KMS-11 (cell line): ENCODE results near the gene SRRM5.

Experiments used
- H2AFZ ChIP-seq: fragments of 200-600 bp; sonication (generic); 2 replicates; pipeline ENCODE4 v1.6.1; 2016; ENCODE audit warnings: antibody characterized with exemption, mixed run types, low read depth
- H3K27ac ChIP-seq: fragments of 200-600 bp; sonication (generic); 2 replicates; pipeline ENCODE4 v1.6.1; 2016; ENCODE audit warnings: mild to moderate bottlenecking, mixed run types
- H3K27me3 ChIP-seq: fragments of 200-600 bp; sonication (generic); 2 replicates; pipeline ENCODE4 v1.6.1; 2017; ENCODE audit warnings: mild to moderate bottlenecking, low read depth, mixed run types, moderate library complexity; ENCODE audit not compliant: insufficient read depth
- H3K36me3 ChIP-seq: fragments of 200-600 bp; sonication (generic); 2 replicates; pipeline ENCODE4 v1.6.1; 2017; ENCODE audit warnings: mild to moderate bottlenecking, mixed run types; ENCODE audit not compliant: insufficient read depth
- H3K4me1 ChIP-seq: fragments of 200-600 bp; sonication (generic); 2 replicates; pipeline ENCODE4 v1.6.1; 2016; ENCODE audit warnings: mild to moderate bottlenecking, low read depth, mixed run types; ENCODE audit not compliant: poor library complexity, severe bottlenecking
- H3K4me2 ChIP-seq: fragments of 200-600 bp; sonication (generic); 2 replicates; pipeline ENCODE4 v1.7.0; 2016; ENCODE audit warnings: mild to moderate bottlenecking, mixed run types
- H3K4me3 ChIP-seq: fragments of 200-600 bp; sonication (generic); IDR thresholded peaks from 2 replicates; pipeline ENCODE4 v1.6.1; 2017; ENCODE audit warnings: low read depth, low read length, mixed read lengths; ENCODE audit not compliant: insufficient read depth
- H3K79me2 ChIP-seq: fragments of 200-600 bp; sonication (generic); 2 replicates; pipeline ENCODE4 v1.6.1; 2016; ENCODE audit warnings: low read depth, mixed run types; ENCODE audit not compliant: insufficient read depth
- H3K9ac ChIP-seq: fragments of 200-600 bp; sonication (generic); 2 replicates; pipeline ENCODE4 v1.6.1; 2016; ENCODE audit warnings: mild to moderate bottlenecking, mixed run types
- H4K20me1 ChIP-seq: fragments of 200-600 bp; sonication (generic); 2 replicates; pipeline ENCODE4 v1.6.1; 2016; ENCODE audit warnings: mild to moderate bottlenecking, mixed run types; ENCODE audit not compliant: insufficient read depth
- CTCF ChIP-seq: fragments of 200-600 bp; sonication (generic); conservative IDR thresholded peaks from 2 replicates; pipeline ENCODE4 v1.6.1; 2017; ENCODE audit warnings: low read depth, mild to moderate bottlenecking, antibody characterized with exemption, low read length, moderate library complexity, mixed read lengths

The SRRM5 gene

DNA sequence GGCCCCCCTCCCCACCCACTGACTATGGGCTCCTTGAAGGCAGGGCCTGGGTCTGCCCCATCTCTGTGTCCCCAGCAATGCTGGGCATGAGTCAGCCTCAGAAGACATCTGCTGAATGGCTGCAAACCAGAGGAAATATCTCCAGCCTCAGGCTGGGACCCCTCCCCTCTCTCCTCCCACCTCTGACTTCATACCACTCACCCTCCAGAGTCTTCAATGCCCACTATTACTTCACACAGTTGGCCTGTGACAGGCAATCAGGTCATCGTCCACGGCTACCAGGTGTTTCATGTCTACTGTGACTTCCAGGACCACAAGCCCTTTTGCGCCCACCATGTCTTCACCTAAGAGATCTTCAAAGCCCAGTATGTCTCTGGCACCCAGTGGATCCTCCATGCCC lies at the start of gene SRRM5:
TSS of gene SRRM5 (plus strand) at position 301 of the 400 bp plus-strand sequence. CDS start at position 335, 34 bp downstream.
- Histone ChIP-seq H3K4me2 (no peak within 1 kb of the TSS), H3K27ac (no peak within 1 kb of the TSS), H3K4me3 (no peak within 1 kb of the TSS), H2AFZ (no peak within 1 kb of the TSS), H3K79me2 (no peaks in the 10 kb centered on the region; the same call in 1 of the 2 replicates), H3K27me3 (no peaks in the 10 kb centered on the region), H3K9ac (no peak within 1 kb of the TSS), H3K4me1 (no peaks in the 10 kb centered on the region), H3K36me3 (no peaks in the 10 kb centered on the region; the same call in 1 of the 2 replicates), H4K20me1 (no peaks in the 10 kb centered on the region)
- TF ChIP-seq CTCF = no peak

DNA sequence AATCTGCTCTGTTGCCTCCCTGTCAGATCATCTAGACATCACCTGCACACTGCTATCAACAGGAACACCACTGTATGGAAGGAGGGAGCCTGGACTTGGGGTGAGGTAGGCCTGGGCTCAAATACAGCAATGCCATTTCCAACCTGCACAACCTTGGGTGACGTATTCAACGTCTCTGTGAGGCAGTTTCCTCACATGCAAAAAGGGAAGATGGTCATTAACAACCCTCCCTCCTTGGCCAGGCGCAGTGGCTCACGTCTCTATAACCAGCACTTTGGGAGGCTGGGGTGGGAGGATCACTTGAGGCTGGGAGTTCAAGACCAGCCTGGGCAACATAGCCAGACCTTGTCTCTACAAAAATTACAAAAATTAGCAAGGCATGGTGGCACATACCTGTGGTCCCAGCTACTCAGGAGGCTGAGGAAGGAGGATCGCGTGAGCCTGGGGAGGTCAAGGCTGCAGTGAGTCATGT lies 49.6 kb upstream of the SRRM5 start:
- no peaks in the 10 kb centered on the region for H3K4me1 ChIP-seq

DNA sequence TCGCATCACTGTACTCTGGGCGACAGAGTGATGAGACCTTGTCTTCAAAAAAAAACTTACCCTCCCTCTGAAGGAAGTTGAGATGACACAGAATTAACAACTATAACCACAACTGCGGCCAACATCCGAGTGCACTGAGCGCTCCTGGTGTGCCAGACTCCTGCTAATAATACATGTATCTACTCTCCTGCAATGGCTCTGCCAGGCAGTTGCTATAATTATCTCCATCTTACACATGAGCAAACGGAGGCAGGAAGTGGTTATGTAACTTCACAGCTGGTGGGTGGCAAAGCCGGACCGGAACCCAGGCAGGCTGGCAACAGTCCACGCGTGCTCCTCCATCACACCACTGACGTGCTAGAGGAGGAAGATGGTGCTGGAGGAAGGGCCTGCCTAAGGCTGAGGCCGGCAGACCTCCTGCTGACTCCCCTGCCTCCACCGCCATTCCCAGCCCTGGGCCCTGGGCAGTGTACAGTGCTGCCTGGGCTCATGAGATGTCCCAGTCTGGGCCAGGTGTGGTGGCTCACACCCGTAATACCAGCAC lies 49.1 kb upstream of the SRRM5 start:
- Histone ChIP-seq H2AFZ (no peak overlapping the region), H3K27me3 (no peaks in the 10 kb centered on the region), H3K27ac (no peak overlapping the region), H3K36me3 (no peaks in the 10 kb centered on the region), H4K20me1 (no peaks in the 10 kb centered on the region), H3K4me1 (no peaks in the 10 kb centered on the region), H3K4me2 (no peak overlapping the region), H3K9ac (no peak overlapping the region), H3K4me3 (no peak overlapping the region), H3K79me2 (no peaks in the 10 kb centered on the region)
- TF ChIP-seq CTCF = no peak

More for the DNA sequence above, 49.6 kb upstream of the SRRM5 start:
- no peak overlapping the region for H3K4me2 ChIP-seq
- no peaks in the 10 kb centered on the region for H3K27me3 ChIP-seq
- H4K20me1 ChIP-seq = no peaks in the 10 kb centered on the region
- no peak overlapping the region for H3K27ac ChIP-seq
- H3K4me3 ChIP-seq = no peak overlapping the region
- no peaks in the 10 kb centered on the region for H3K36me3 ChIP-seq
- H3K79me2 ChIP-seq = no peaks in the 10 kb centered on the region
- H2AFZ ChIP-seq = no peak overlapping the region
- no peak for TF ChIP-seq CTCF
- no peak overlapping the region for H3K9ac ChIP-seq

- no peak overlapping the region for H3K9ac ChIP-seq
- H3K4me3 ChIP-seq = no peak overlapping the region
- H3K36me3 ChIP-seq = no peaks in the 10 kb centered on the region
- H3K4me1 ChIP-seq = no peaks in the 10 kb centered on the region
- H3K27ac ChIP-seq = no peak overlapping the region
- H3K4me2 ChIP-seq = no peak overlapping the region
- H2AFZ ChIP-seq = no peak overlapping the region
- no peak for TF ChIP-seq CTCF
- H4K20me1 ChIP-seq = no peaks in the 10 kb centered on the region
- no peaks in the 10 kb centered on the region for H3K79me2 ChIP-seq
- no peaks in the 10 kb centered on the region for H3K27me3 ChIP-seq
These were observed 48.0 kb upstream of the SRRM5 start for GRCh38 chr19:43563816-43564457.
